HFFc6 (cell line): ENCODE data around the gene WDR48. TPM values are rescaled to one million over a fixed set of nuclear protein-coding genes. Genes with fewer than 3 reads are reported as not detected.

Experiments
- DNase-seq: peaks from one replicate; pipeline ENCODE4 v3.0.0-alpha.2; 2018
- H3K27ac Mint-ChIP-seq: 2 replicates; pipeline ENCODE4 v1.8.0; 2020; ENCODE audit warnings: mild to moderate bottlenecking, mixed read lengths
- H3K27me3 Mint-ChIP-seq: 2 replicates; pipeline ENCODE4 v1.8.0; 2021; ENCODE audit warnings: mild to moderate bottlenecking, moderate library complexity, mixed read lengths; ENCODE audit not compliant: insufficient read depth
- H3K36me3 Mint-ChIP-seq: 2 replicates; pipeline ENCODE4 v1.8.0; 2021; ENCODE audit warnings: low read depth, mixed read lengths
- H3K4me1 Mint-ChIP-seq: 2 replicates; pipeline ENCODE4 v1.8.0; 2020; ENCODE audit warnings: low read depth, mixed read lengths
- H3K4me3 Mint-ChIP-seq: 2 replicates; pipeline ENCODE4 v1.8.0; 2020; ENCODE audit warnings: mild to moderate bottlenecking, moderate library complexity, mixed read lengths
- H3K9me3 Mint-ChIP-seq: 2 replicates; pipeline ENCODE4 v1.8.0; 2020; ENCODE audit warnings: mild to moderate bottlenecking, mixed read lengths
- CTCF ChIP-seq: fragments of 200-600 bp; sonication (generic); IDR thresholded peaks from 2 replicates; pipeline ENCODE4 v1.5.0; 2021; ENCODE audit warnings: antibody characterized with exemption, mild to moderate bottlenecking
- total RNA-seq, 6 experiments: library from RNA; stranded (reverse); fragmentation: NEBNext Ultra II Directional; extraction: Animal tissue kit (Norgen Biotek cat#: 25700); gene quantifications; 2 replicates in 1 of 6; 3 replicates in 5 of 6; pipeline ENCODE4 v1.2.3, GENCODE V29; 2021

The WDR48 gene
- total RNA-seq, 6 experiments from 2014 or later = 25.7 to 29.1 (median 28.1) TPM

- no peak for TF ChIP-seq CTCF
- DNase-seq = no peak
- no peaks in the 10 kb centered on the region for H3K9me3 Mint-ChIP-seq
- H3K36me3 Mint-ChIP-seq = no peaks in the 10 kb centered on the region
- no peak overlapping the region for H3K4me3 Mint-ChIP-seq
- H3K27ac Mint-ChIP-seq = no peak overlapping the region
- no peaks in the 10 kb centered on the region; the same call in 1 of the 2 replicates for H3K27me3 Mint-ChIP-seq
- no peaks in the 10 kb centered on the region for H3K4me1 Mint-ChIP-seq
Measured at GRCh38 chr3:39114456-39114855, 62.6 kb downstream of the WDR48 start.

GRCh38 chr3:39115870-39116269, 64.1 kb downstream of the WDR48 start:
- no peak for TF ChIP-seq CTCF
- Mint-ChIP-seq H3K4me1 (no peaks in the 10 kb centered on the region), H3K4me3 (no peak overlapping the region), H3K27ac (no peak overlapping the region), H3K36me3 (no peaks in the 10 kb centered on the region), H3K27me3 (no peaks in the 10 kb centered on the region; the same call in 1 of the 2 replicates), H3K9me3 (no peaks in the 10 kb centered on the region)
- DNase-seq = no peak

GRCh38 chr3:39118079-39118478, 66.3 kb downstream of the WDR48 start:
- Mint-ChIP-seq H3K4me3 (no peak overlapping the region), H3K9me3 (no peaks in the 10 kb centered on the region), H3K27ac (no peak overlapping the region), H3K4me1 (no peaks in the 10 kb centered on the region), H3K36me3 (no peaks in the 10 kb centered on the region), H3K27me3 (no peaks in the 10 kb centered on the region; the same call in 1 of the 2 replicates)
- no peak for TF ChIP-seq CTCF
- no peak for DNase-seq

DNA sequence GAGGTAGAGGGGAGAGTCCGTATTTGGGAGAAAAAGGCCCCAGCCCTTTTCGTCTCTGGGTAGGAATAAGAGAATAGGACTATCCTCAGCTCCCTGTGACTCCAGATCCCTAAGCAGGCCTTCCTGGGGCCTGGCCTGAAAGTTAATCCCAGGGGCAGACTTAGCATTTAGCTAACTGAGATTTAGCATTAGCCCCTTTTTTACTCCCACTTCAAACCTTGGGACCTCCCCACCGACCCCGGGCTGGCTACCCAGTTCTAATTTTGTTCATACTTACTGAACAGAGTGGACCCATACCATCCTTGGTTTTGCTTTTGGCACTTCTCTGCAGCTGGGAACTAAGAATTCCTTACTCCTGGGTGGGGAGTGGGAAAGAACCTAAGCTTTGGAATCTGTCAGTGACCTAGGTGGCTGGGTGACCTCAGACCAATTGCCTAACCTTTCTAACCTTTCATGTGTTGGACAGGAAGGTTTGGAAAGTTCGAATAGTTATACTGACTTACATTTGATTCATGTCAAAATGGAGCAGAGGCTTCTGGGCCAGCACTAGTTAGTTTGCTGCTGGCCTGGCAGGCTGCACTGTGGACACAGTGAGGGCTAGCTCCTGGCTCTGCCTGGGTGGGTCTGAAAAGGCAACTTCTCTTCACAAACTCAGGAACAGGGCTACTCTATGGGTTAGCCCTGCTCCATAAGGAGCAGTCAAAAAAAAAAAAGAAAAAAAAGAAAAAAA, 67.3 kb downstream of the WDR48 start:
- no peak overlapping the region for H3K4me3 Mint-ChIP-seq
- no peak for TF ChIP-seq CTCF
- DNase-seq = no peak
- H3K27ac Mint-ChIP-seq = no peak overlapping the region
- no peaks in the 10 kb centered on the region for H3K4me1 Mint-ChIP-seq
- no peaks in the 10 kb centered on the region; the same call in 1 of the 2 replicates for H3K27me3 Mint-ChIP-seq
- H3K9me3 Mint-ChIP-seq = no peaks in the 10 kb centered on the region
- no peaks in the 10 kb centered on the region for H3K36me3 Mint-ChIP-seq

DNA sequence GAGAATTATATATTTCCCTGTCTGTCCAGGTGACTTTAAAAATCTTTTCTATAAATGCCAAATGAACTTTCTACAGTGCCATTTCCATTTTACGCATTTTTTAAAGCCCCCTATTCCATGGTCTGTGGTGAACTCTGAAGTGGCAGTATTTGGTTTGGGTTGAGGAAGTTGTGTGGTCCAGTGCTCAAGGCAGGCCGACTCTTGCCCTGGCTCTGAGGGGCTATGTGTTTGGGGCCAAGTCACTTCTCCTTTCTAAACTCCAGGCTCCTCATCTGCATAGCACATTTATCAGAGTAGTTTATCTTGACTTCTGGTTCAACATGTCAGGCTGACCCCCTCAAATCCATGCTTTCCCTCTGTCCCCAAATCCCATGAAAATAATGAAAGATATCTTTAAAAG, 69.8 kb downstream of the WDR48 start:
- no peak for DNase-seq
- H3K4me1 Mint-ChIP-seq = peaks cover 21% of the 10 kb centered on the region
- H3K9me3 Mint-ChIP-seq = no peaks in the 10 kb centered on the region
- no peaks in the 10 kb centered on the region for H3K36me3 Mint-ChIP-seq
- no peak overlapping the region for H3K27ac Mint-ChIP-seq
- H3K27me3 Mint-ChIP-seq = no peaks in the 10 kb centered on the region; the same call in 1 of the 2 replicates
- TF ChIP-seq CTCF = no peak
- H3K4me3 Mint-ChIP-seq = no peak overlapping the region
